ENCODE data around the gene RASIP1.

GRCh38 chr19:48751845-48752495 lies 11.6 kb upstream of the RASIP1 start:
- TF ChIP-seq, protein P1, sequence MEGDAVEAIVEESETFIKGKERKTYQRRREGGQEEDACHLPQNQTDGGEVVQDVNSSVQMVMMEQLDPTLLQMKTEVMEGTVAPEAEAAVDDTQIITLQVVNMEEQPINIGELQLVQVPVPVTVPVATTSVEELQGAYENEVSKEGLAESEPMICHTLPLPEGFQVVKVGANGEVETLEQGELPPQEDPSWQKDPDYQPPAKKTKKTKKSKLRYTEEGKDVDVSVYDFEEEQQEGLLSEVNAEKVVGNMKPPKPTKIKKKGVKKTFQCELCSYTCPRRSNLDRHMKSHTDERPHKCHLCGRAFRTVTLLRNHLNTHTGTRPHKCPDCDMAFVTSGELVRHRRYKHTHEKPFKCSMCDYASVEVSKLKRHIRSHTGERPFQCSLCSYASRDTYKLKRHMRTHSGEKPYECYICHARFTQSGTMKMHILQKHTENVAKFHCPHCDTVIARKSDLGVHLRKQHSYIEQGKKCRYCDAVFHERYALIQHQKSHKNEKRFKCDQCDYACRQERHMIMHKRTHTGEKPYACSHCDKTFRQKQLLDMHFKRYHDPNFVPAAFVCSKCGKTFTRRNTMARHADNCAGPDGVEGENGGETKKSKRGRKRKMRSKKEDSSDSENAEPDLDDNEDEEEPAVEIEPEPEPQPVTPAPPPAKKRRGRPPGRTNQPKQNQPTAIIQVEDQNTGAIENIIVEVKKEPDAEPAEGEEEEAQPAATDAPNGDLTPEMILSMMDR (conservative IDR thresholded peaks at IDR 0.05): no peak
- no peak for TF ChIP-seq ZFX (IDR thresholded peaks at IDR 0.05)

Data from C4-2B (cell line).